Measurements from ENCODE around the gene HTT. TPM values are rescaled to one million over a fixed set of nuclear protein-coding genes. Genes with fewer than 3 reads are reported as not detected.
A peak's percentile ranks its signal among the peaks of the same experiment; 100 is the strongest.

Gene HTT
- total and polyA plus RNA-seq, 2 of the 13 experiments (the other 11 are each of a cell fraction or from before 2014, with no cell fraction given), result 17.5 to 19.5 TPM

GRCh38 chr4:3291969-3292570 is 217.6 kb downstream of the HTT start (continued):
- TF ChIP-seq RORA (CRISPR knock-in tag; IDR thresholded peaks at IDR 0.05) (no peak), DMTF1 (CRISPR knock-in tag; IDR thresholded peaks at IDR 0.05) (no peak), ZNF121 (CRISPR knock-in tag; IDR thresholded peaks at IDR 0.05) (no peak), YEATS2 (CRISPR knock-in tag; IDR thresholded peaks at IDR 0.05; ENCODE audit: borderline replicate concordance) (no peak), EED (CRISPR knock-in tag; IDR thresholded peaks at IDR 0.05) (peak; percentile 49; the same call in 1 of the 2 replicates), KLF16 (CRISPR knock-in tag; IDR thresholded peaks at IDR 0.05) (no peak), PITX1 (CRISPR knock-in tag; IDR thresholded peaks at IDR 0.05) (no peak; the same call in 1 of the 2 replicates), ZNF557 (CRISPR knock-in tag; IDR thresholded peaks at IDR 0.05) (no peak), ZBTB33 (CRISPR knock-in tag; IDR thresholded peaks at IDR 0.05) (no peak), KMT2A (CRISPR knock-in tag; IDR thresholded peaks at IDR 0.05) (0 out of 2 replicates have a peak, but pooled peaks have one; percentile 6), ZNF512B (CRISPR knock-in tag; IDR thresholded peaks at IDR 0.05; ENCODE audit: borderline replicate concordance) (no peak), ZNF124 (CRISPR knock-in tag; IDR thresholded peaks at IDR 0.05) (0 out of 2 replicates have a peak, but pooled peaks have one; percentile 6), ZNF230 (CRISPR knock-in tag; IDR thresholded peaks at IDR 0.05) (no peak), ATF3 (CRISPR knock-in tag; IDR thresholded peaks at IDR 0.05) (no peak), HNRNPH1 (optimal IDR thresholded peaks at IDR 0.05; ENCODE audit: low read depth, low read length) (no peak), NFIB (CRISPR knock-in tag; IDR thresholded peaks at IDR 0.05; ENCODE audit: borderline replicate concordance) (no peak), ZNF234 (CRISPR knock-in tag; conservative IDR thresholded peaks at IDR 0.05) (0 out of 2 replicates have a peak, but pooled peaks have one; percentile 51), SP1 (IDR thresholded peaks at IDR 0.05) (no peak), SP1 (CRISPR knock-in tag; IDR thresholded peaks at IDR 0.05) (no peak), TEAD3 (CRISPR knock-in tag; optimal IDR thresholded peaks at IDR 0.05; ENCODE audit: borderline replicate concordance) (peak; percentile 1), ZFY (CRISPR knock-in tag; IDR thresholded peaks at IDR 0.05) (no peak; the same call in 1 of the 2 replicates), BHLHE40 (IDR thresholded peaks at IDR 0.05; ENCODE audit: low read length) (no peak), NFIC (IDR thresholded peaks at IDR 0.05; ENCODE audit: low read length) (no peak)

Measured in HepG2 (cell line).